Measurements from ENCODE around the gene MECP2. TPM values are rescaled to one million over a fixed set of nuclear protein-coding genes. Genes with fewer than 3 reads are reported as not detected.

Gene MECP2
- total and polyA plus RNA-seq, 2 of the 13 experiments (the other 11 are each of a cell fraction or from before 2014, with no cell fraction given), result 7.9 to 18.1 TPM

DNA sequence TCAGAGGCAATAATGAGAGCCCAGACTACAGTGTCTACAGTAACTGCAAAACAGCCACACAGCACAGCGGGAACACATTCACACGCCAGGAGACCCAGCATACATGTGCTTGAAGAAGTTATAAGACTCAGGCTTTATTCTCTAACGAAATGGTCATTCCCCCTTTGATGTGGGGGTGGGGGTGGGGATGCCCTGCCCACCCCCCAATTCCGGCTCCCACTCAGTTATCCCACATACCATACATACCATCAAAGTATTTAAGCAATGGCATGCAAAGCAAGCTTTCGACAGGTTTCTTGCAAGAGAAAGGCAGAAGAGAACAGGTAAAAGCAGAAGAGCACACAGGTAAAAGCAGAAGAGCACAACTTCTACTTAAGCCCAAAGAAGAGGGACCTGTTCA lies 3.6 kb downstream of the MECP2 start:
- Histone ChIP-seq H4K20me1 (ENCODE audit: insufficient read depth, low read length) (peaks cover 28% of the 10 kb centered on the region), H3K79me2 (ENCODE audit: insufficient read depth, low read length) (peaks cover 67% of the 10 kb centered on the region), H3K4me1 (ENCODE audit: insufficient read depth, low read length) (peaks cover 46% of the 10 kb centered on the region)

DNA sequence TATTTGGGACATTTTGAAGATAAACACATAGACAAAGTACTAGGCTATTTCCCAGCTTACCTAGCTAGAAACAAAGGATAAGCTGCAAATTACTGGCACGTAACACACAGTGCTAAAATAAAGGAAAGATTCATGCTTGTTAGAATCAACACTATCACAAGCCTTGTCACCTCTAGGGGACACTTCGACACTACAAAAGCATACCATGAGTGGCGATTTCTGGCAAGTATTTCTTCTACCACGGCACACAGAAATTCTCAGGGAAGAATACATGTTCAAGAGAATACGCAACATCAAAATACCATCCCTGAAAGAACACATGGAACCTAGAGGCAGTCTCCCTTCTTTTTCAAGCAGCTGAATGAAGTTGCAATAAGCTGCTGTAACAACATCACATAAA lies 5.1 kb downstream of the MECP2 start:
- intact Hi-C loops (cut with micrococcal nuclease; ENCODE audit: unreplicated experiment), result no loop called here
- no peaks in the 10 kb centered on the region for H3K9me3 ChIP-seq (ENCODE audit: low read length)
- FAIRE-seq (no peak), ATAC-seq (no peak), DNase-seq (ENCODE audit: low spot score) (no peak)
- BruUV-seq (replicated peaks), result no TSS peak
- no peak overlapping the region for H3K4me2 ChIP-seq (ENCODE audit: low read depth, low read length)
- in situ Hi-C loops (cut with HindIII; ENCODE audit: extremely low pct_ligation_motif_present, low pct_unique_long_range_greater_than_20kb), result no loop called here
- H3K36me3 ChIP-seq (replicated peaks in 1 of 2; ENCODE audit: control insufficient read depth in 1 of 2, insufficient read depth in 2 of 2, low read length in 2 of 2), result peaks cover 0 to 9% of the 10 kb centered on the region in 2 experiments; a peak in 2 of 5 replicates
- H2AFZ ChIP-seq (ENCODE audit: low read length), result no peak overlapping the region
- H3K9ac ChIP-seq (ENCODE audit: insufficient read depth, low read depth, low read length), result no peak overlapping the region
- ChIA-PET CTCF (ENCODE audit: low intra/inter-chr PET ratio, low total read pairs) (no interaction called here), POLR2A (no interaction called here)
- H3K79me2 ChIP-seq (ENCODE audit: insufficient read depth, low read length), result peaks cover 75% of the 10 kb centered on the region
- TF ChIP-seq FOXA1 (IDR thresholded peaks at IDR 0.05) (no peak), FOXA1 (CRISPR knock-in tag; IDR thresholded peaks at IDR 0.05) (no peak)
- no peaks in the 10 kb centered on the region for H3K27me3 ChIP-seq (ENCODE audit: control insufficient read depth in 1 of 2, insufficient read depth in 2 of 2, low read length in 2 of 2)
- H3K27ac ChIP-seq (ENCODE audit: extremely low read length, insufficient read depth, low read length), result no peak overlapping the region
- no peak overlapping the region for H3K4me3 ChIP-seq (replicated peaks in 1 of 3; ENCODE audit: insufficient read depth in 1 of 3, low read depth in 2 of 3, low read length in 3 of 3)
- peaks cover 37% of the 10 kb centered on the region for H3K4me1 ChIP-seq (ENCODE audit: insufficient read depth, low read length)
- WGBS (ENCODE audit: low lambda C conversion rate), result 94% methylated on average over 5 of the region's 5 CpGs
- peaks cover 28% of the 10 kb centered on the region for H4K20me1 ChIP-seq (ENCODE audit: insufficient read depth, low read length)

More for the DNA sequence above, 3.6 kb downstream of the MECP2 start:
- in situ Hi-C loops (cut with HindIII; ENCODE audit: extremely low pct_ligation_motif_present, low pct_unique_long_range_greater_than_20kb), result no loop called here
- Histone ChIP-seq H3K4me2 (ENCODE audit: low read depth, low read length) (0 out of 2 replicates have a peak overlapping the region, but pooled peaks have one; percentile 12), H3K9ac (ENCODE audit: insufficient read depth, low read depth, low read length) (no peak overlapping the region), H3K9me3 (ENCODE audit: low read length) (no peaks in the 10 kb centered on the region), H3K4me3 (replicated peaks in 1 of 3; ENCODE audit: insufficient read depth in 1 of 3, low read depth in 2 of 3, low read length in 3 of 3) (no peak overlapping the region), H3K36me3 (replicated peaks in 1 of 2; ENCODE audit: control insufficient read depth in 1 of 2, insufficient read depth in 2 of 2, low read length in 2 of 2) (peaks cover 0 to 9% of the 10 kb centered on the region in 2 experiments; a peak in 2 of 5 replicates), H3K27ac (ENCODE audit: extremely low read length, insufficient read depth, low read length) (no peak overlapping the region), H2AFZ (ENCODE audit: low read length) (no peak overlapping the region), H3K27me3 (ENCODE audit: control insufficient read depth in 1 of 2, insufficient read depth in 2 of 2, low read length in 2 of 2) (no peaks in the 10 kb centered on the region)
- intact Hi-C loops (cut with micrococcal nuclease; ENCODE audit: unreplicated experiment), result no loop called here
- ChIA-PET CTCF (ENCODE audit: low intra/inter-chr PET ratio, low total read pairs) (no interaction called here), POLR2A (interaction anchor here (0.7 kb wide), 1 partner anchor 147 kb away, joined by 3 read pairs; no protein-coding TSS in a partner anchor)
- WGBS (ENCODE audit: low lambda C conversion rate), result 83% methylated on average over 3 of the region's 5 CpGs
- no TSS peak for BruUV-seq (replicated peaks)
- no peak for DNase-seq (ENCODE audit: low spot score)
- no peak for FAIRE-seq
- TF ChIP-seq MYC (CRISPR knock-in tag; IDR thresholded peaks at IDR 0.05; ENCODE audit: borderline replicate concordance) (no peak), ZKSCAN1 (IDR thresholded peaks at IDR 0.05; ENCODE audit: low read length) (no peak)
- no peak for ATAC-seq
